Measurements from ENCODE around the gene ACTR5. TPM values are rescaled to one million over a fixed set of nuclear protein-coding genes. Genes with fewer than 3 reads are reported as not detected.
A peak's percentile ranks its signal among the peaks of the same experiment; 100 is the strongest.

The ACTR5 gene
- total RNA-seq, 1 experiment from 2014 or later, result 9.8 TPM

DNA sequence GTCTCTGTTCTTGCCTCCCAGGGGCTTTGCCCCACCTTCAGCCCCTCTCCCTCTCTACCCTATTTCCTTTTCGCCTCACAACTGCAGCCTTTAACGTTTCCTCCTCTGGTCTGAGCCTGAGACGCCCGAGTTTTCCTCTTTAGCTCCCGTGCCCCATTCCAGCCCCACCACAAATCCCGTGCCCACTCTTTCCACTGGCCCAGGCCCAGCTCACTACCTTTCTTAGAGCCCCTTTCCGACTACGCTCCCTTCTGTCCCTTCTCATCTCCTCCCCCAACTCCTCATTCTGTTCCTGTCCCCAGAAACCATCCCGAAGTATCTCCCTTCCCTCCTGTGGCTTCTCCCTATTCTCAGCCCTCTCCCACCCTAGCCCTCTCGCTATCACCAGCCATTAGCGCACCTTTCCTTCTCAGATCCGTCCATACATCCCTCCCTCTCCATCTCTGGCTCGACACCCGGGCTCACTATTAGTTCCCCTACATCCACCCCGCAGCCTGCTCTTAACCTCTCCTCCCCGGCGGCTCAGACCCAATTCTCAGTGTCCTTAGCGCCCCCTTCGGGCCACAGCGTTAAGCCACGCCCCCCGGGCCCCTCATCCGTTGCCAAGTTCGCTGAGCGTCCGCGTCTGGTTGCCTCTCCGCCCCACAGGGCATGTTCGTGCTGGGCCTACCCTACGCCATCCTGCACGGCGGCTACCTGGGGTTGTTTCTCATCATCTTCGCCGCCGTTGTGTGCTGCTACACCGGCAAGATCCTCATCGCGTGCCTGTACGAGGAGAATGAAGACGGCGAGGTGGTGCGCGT, 21.3 kb upstream of the ACTR5 start:
- H3K4me3 ChIP-seq, result no peak overlapping the region
- peak; percentile 32 for DNase-seq
- no peaks in the 10 kb centered on the region for H3K36me3 ChIP-seq
- no peaks in the 10 kb centered on the region for H3K9me3 ChIP-seq
- H3K27me3 ChIP-seq, result peaks cover 100% of the 10 kb centered on the region

DNA sequence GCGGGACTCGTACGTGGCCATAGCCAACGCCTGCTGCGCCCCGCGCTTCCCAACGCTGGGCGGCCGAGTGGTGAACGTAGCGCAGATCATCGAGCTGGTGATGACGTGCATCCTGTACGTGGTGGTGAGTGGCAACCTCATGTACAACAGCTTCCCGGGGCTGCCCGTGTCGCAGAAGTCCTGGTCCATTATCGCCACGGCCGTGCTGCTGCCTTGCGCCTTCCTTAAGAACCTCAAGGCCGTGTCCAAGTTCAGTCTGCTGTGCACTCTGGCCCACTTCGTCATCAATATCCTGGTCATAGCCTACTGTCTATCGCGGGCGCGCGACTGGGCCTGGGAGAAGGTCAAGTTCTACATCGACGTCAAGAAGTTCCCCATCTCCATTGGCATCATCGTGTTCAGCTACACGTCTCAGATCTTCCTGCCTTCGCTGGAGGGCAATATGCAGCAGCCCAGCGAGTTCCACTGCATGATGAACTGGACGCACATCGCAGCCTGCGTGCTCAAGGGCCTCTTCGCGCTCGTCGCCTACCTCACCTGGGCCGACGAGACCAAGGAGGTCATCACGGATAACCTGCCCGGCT, 20.6 kb upstream of the ACTR5 start:
- Histone ChIP-seq H3K9me3 (no peaks in the 10 kb centered on the region), H3K36me3 (no peaks in the 10 kb centered on the region), H3K4me3 (no peak overlapping the region), H3K27me3 (peaks cover 98% of the 10 kb centered on the region)
- no peak for DNase-seq

GRCh38 chr20:38728191-38728781, 20.0 kb upstream of the ACTR5 start:
- H3K27me3 ChIP-seq, result peaks cover 97% of the 10 kb centered on the region

GRCh38 chr20:38728911-38729642, 19.2 kb upstream of the ACTR5 start:
- peaks cover 95% of the 10 kb centered on the region for H3K27me3 ChIP-seq
- no peak overlapping the region for H3K4me3 ChIP-seq
- H3K36me3 ChIP-seq, result no peaks in the 10 kb centered on the region
- no peak for DNase-seq
- no peaks in the 10 kb centered on the region for H3K9me3 ChIP-seq

More at GRCh38 chr20:38728191-38728781, 20.0 kb upstream of the ACTR5 start:
- no peaks in the 10 kb centered on the region for H3K9me3 ChIP-seq
- H3K36me3 ChIP-seq, result no peaks in the 10 kb centered on the region
- no peak for DNase-seq
- no peak overlapping the region for H3K4me3 ChIP-seq

DNA sequence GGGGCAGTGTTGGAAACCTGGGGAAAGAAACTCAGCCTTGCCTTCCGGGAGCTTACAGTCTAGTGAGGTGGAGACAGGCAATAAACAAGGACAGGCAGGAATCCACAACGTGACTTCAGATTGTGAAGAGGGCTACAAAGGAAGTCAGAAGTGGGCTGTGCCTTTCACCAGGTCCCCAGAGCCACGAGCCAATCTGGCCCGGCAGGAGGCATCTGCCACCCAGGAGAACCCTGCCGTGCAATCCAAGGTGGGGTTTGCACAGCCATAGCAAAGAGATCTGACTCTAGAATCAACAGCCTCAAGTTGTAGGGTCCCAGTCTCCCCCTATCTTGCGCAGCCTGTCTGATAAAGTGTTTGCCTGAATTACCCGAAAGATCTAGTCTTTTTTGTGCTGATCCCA, 18.5 kb upstream of the ACTR5 start:
- no peaks in the 10 kb centered on the region for H3K36me3 ChIP-seq
- no peak overlapping the region for H3K4me3 ChIP-seq
- no peak for DNase-seq
- no peaks in the 10 kb centered on the region for H3K9me3 ChIP-seq
- peaks cover 90% of the 10 kb centered on the region for H3K27me3 ChIP-seq

DNA sequence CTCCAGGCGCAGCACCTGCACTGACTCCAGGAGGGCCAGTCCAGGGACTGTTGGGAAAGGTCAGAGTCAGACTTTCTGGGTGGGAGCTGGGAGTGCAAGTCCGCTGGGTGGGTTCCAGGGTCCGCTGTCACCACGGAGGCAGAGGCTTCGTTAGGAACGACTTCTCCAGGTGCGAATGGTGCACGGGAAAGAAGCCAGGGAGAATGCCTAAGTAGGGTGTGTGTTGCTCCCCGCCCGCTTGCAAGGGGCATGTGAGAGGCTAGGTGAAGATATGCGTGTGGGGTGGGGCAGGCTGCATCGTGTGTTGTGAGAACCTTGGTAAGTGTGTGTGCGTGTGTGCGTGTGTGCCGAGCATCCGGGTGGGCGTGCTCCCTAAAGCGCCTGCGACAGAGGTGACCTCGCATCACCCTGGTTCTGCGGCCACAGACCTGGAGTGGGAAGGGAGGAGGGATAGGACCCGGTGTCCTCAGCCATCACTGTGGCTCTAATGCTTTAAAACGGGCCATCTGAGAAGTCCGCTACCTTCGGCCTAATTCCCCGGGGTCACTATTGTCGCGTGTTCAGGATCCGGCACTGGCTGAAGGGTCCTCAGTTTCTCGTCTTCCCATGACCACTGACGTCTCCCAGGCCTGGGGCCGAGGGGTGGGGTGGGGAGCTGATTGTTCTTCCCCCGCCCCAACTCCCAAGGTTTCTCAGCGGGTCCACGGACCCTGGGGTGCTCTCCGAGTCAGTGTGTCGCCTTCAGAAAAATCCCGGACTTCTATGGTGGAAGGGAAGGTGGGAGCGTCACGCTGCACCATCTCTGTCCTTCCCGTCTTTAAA, 17.9 kb upstream of the ACTR5 start:
- no peak overlapping the region; the same call in 1 of the 2 replicates for H3K4me3 ChIP-seq
- no peaks in the 10 kb centered on the region for H3K36me3 ChIP-seq
- H3K27me3 ChIP-seq, result peaks cover 88% of the 10 kb centered on the region
- H3K9me3 ChIP-seq, result no peaks in the 10 kb centered on the region
- DNase-seq, result no peak

DNA sequence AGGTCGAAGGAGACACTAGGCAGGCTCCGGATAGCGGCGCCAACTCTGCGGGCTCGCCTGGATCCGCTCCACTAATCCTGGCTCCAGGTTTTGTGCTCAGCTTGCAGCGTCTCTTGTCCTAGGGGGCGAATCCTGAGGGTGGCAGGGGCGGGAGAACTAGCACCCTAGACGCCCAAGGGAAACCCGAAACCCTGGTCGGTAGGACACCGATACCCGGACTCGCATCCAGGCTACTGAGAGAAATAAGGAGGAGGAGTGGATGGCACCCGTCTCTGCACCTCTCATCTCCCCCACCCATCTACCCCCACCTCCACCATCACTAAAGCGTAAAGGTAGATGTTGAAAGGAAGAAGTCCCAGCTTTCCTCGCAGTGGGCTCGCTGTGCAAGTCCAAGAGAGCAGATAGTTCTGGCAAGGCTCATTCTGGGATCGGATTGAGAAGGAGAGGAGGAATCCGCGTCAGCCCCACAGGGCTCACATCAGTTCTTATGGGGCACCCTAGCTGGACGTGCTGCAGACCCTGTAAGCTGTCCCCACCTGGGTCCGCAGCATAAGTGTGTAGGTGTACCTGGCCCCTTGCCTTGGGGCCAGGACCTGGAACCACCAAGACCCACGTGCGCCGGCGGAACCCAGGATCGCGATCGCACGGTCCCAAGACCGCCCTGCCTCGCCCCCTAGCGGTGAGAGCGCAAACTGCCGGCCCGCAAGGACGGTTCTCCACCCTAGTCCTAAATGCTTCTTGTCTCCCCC, 17.1 kb upstream of the ACTR5 start:
- Histone ChIP-seq H3K36me3 (no peaks in the 10 kb centered on the region), H3K27me3 (peaks cover 87% of the 10 kb centered on the region), H3K4me3 (peak overlapping the region; percentile 13; the same call in 1 of the 2 replicates), H3K9me3 (no peaks in the 10 kb centered on the region)
- peak; percentile 59 for DNase-seq

DNA sequence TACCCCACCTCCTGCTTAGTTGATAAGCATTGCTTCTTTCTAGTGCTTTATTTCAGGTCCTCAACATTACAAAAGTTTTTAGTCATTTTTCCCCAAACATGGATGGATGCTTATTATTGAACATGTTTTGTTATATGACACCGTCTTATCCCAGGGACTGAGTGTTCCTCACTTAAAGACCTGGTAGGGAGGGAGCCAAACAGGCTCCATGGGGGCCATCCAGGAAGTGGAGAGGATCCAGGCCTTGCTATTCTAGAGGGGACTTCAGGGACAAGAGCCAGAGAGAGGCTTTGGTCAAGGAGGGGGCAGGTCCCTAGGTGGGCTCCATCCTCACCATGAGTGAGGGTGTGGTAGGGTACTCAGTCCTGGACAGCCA, 16.5 kb upstream of the ACTR5 start:
- no peak for DNase-seq
- H3K9me3 ChIP-seq, result no peaks in the 10 kb centered on the region
- no peak overlapping the region for H3K4me3 ChIP-seq
- H3K27me3 ChIP-seq, result peaks cover 85% of the 10 kb centered on the region
- H3K36me3 ChIP-seq, result no peaks in the 10 kb centered on the region

- Histone ChIP-seq H3K4me3 (no peak overlapping the region), H3K36me3 (no peaks in the 10 kb centered on the region), H3K9me3 (no peaks in the 10 kb centered on the region), H3K27me3 (peaks cover 81% of the 10 kb centered on the region)
- no peak for DNase-seq
Measured at GRCh38 chr20:38732981-38733380, 15.3 kb upstream of the ACTR5 start.

- Histone ChIP-seq H3K4me3 (no peak overlapping the region), H3K9me3 (no peaks in the 10 kb centered on the region), H3K36me3 (no peaks in the 10 kb centered on the region), H3K27me3 (peaks cover 71% of the 10 kb centered on the region)
- DNase-seq, result no peak
Measured at GRCh38 chr20:38735172-38735571, 13.1 kb upstream of the ACTR5 start.

DNA sequence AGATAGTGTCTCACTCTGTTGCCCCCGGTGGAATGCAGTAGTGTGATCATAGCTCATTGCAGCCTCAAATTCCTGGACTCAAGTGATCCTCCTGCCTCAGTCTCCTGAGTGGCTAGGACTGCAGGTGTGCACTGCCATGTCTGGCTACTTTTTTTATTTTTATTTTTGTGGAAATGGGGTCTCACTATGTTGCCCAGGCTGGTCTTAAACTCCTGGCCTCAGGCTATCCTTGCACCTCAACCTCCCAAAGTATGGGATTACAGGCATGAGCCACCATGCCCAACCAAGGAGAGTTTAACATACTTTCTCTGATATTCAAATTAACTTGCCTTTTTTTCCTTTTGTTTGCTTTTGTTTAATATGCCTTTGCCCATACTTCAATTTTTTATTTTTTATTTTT, 10.4 kb upstream of the ACTR5 start:
- Histone ChIP-seq H3K9me3 (no peaks in the 10 kb centered on the region), H3K36me3 (no peaks in the 10 kb centered on the region), H3K4me3 (no peak overlapping the region), H3K27me3 (peaks cover 71% of the 10 kb centered on the region)
- DNase-seq, result no peak

- Histone ChIP-seq H3K36me3 (no peaks in the 10 kb centered on the region; the same call in 1 of the 2 replicates), H3K27me3 (peaks cover 18% of the 10 kb centered on the region), H3K9me3 (no peaks in the 10 kb centered on the region), H3K4me3 (no peak overlapping the region)
- no peak for DNase-seq
Measured at GRCh38 chr20:38745757-38746156, 2.5 kb upstream of the ACTR5 start.

- no peak for DNase-seq
- Histone ChIP-seq H3K9me3 (no peaks in the 10 kb centered on the region), H3K27me3 (peaks cover under 1% of the 10 kb centered on the region; the same call in 1 of the 2 replicates), H3K36me3 (peaks cover 5% of the 10 kb centered on the region; the same call in 1 of the 2 replicates), H3K4me3 (peak overlapping the region; percentile 70)
Measured at GRCh38 chr20:38747495-38748096, 664 bp upstream of the ACTR5 start.

DNA sequence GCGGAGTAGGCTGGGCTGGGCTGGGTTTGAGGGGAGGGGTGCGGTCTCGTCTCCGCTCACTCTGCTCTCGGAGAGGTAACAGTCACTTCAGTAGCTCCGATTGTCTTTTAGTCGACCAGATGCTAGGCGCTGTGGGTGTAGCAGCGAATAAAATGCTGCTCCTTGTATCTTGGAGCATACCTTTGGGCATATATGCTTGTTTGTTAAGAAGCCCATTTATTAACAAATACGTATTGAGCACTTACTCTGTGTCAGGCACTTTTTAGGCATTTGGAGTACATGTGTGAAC, 545 bp downstream of the ACTR5 start:
- Histone ChIP-seq H3K36me3 (peaks cover 5% of the 10 kb centered on the region; the same call in 1 of the 2 replicates), H3K4me3 (peak overlapping the region; percentile 70), H3K9me3 (no peaks in the 10 kb centered on the region), H3K27me3 (no peaks in the 10 kb centered on the region)
- no peak for DNase-seq

- no peak for DNase-seq
- Histone ChIP-seq H3K4me3 (no peak overlapping the region), H3K36me3 (peaks cover 14% of the 10 kb centered on the region), H3K27me3 (no peaks in the 10 kb centered on the region), H3K9me3 (no peaks in the 10 kb centered on the region)
Measured at GRCh38 chr20:38751360-38751976, 3.2 kb downstream of the ACTR5 start.

All from MG63 (cell line).